Measurements from ENCODE around the gene TENM3.

Gene TENM3

DNA sequence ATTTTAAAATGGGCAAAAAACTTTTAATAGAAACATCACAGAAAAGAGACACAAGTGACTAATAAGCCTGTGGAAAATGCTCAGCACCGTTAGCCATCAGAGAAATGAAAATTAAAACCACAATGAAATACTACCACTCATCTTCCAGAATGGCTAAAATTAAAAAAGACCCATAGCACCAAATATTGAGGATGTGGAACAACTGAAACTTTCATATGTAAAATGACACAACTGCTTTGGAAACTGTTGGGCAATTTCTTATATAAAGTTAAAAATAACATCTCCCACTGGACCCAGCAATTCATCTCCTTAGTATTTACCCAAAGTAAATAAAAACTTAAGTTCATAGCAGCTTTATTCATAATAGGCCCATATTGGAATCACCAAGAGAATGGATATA lies 94.2 kb downstream of the TENM3 start:
- Histone ChIP-seq H3K36me3 (ENCODE audit: control insufficient read depth, low read length) (no peaks in the 10 kb centered on the region), H3K27ac (ENCODE audit: low read depth, low read length) (no peak overlapping the region), H3K79me2 (ENCODE audit: control insufficient read depth, low read length) (no peaks in the 10 kb centered on the region), H4K20me1 (ENCODE audit: control insufficient read depth, insufficient read depth, low read depth, low read length) (no peaks in the 10 kb centered on the region), H3K4me1 (ENCODE audit: control insufficient read depth, low read length) (no peaks in the 10 kb centered on the region), H3F3A (ENCODE audit: control insufficient read depth, insufficient read depth) (no peaks in the 10 kb centered on the region), H3K9me2 (replicated peaks; ENCODE audit: control insufficient read depth, low read length) (no peaks in the 10 kb centered on the region), H3K27me3 (ENCODE audit: control insufficient read depth, low read length) (no peaks in the 10 kb centered on the region), H3K4me2 (ENCODE audit: low read length) (no peak overlapping the region), H3K4me3 (ENCODE audit: low read length) (no peak overlapping the region), H3K9me3 (ENCODE audit: control insufficient read depth, insufficient read depth, low read length) (no peaks in the 10 kb centered on the region)
- no peak for TF ChIP-seq EZH2phosphoT487 (IDR thresholded peaks at IDR 0.05; ENCODE audit: borderline replicate concordance, low read length)
- TF ChIP-seq, protein P1, sequence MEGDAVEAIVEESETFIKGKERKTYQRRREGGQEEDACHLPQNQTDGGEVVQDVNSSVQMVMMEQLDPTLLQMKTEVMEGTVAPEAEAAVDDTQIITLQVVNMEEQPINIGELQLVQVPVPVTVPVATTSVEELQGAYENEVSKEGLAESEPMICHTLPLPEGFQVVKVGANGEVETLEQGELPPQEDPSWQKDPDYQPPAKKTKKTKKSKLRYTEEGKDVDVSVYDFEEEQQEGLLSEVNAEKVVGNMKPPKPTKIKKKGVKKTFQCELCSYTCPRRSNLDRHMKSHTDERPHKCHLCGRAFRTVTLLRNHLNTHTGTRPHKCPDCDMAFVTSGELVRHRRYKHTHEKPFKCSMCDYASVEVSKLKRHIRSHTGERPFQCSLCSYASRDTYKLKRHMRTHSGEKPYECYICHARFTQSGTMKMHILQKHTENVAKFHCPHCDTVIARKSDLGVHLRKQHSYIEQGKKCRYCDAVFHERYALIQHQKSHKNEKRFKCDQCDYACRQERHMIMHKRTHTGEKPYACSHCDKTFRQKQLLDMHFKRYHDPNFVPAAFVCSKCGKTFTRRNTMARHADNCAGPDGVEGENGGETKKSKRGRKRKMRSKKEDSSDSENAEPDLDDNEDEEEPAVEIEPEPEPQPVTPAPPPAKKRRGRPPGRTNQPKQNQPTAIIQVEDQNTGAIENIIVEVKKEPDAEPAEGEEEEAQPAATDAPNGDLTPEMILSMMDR (IDR thresholded peaks at IDR 0.05; ENCODE audit: low read depth, low read length, poor library complexity, severe bottlenecking) = no peak

DNA sequence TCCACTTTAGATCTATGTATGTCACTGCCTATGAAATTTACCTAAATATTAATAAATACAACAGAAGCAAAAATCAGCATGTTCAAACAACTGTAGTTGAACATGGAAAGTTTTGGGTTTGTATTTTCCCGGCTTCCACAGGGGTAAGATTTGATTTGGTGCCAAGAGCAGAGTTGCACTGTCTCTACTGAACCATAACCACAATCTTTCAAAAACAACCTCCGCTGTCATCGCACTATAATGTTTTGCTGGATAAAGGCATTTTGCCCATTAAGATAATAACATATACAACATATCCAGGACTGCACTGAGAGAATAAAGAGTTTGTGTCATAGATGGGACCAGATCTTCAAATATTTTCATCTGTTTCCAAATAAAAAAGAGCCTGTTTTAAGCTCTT lies 94.9 kb downstream of the TENM3 start:
- Histone ChIP-seq H3K27ac (ENCODE audit: low read depth, low read length) (no peak overlapping the region), H3K9me3 (ENCODE audit: control insufficient read depth, insufficient read depth, low read length) (no peaks in the 10 kb centered on the region), H3K79me2 (ENCODE audit: control insufficient read depth, low read length) (no peaks in the 10 kb centered on the region), H3K36me3 (ENCODE audit: control insufficient read depth, low read length) (no peaks in the 10 kb centered on the region), H4K20me1 (ENCODE audit: control insufficient read depth, insufficient read depth, low read depth, low read length) (no peaks in the 10 kb centered on the region), H3F3A (ENCODE audit: control insufficient read depth, insufficient read depth) (no peaks in the 10 kb centered on the region), H3K4me2 (ENCODE audit: low read length) (no peak overlapping the region), H3K4me3 (ENCODE audit: low read length) (no peak overlapping the region), H3K9me2 (replicated peaks; ENCODE audit: control insufficient read depth, low read length) (no peaks in the 10 kb centered on the region), H3K27me3 (ENCODE audit: control insufficient read depth, low read length) (no peaks in the 10 kb centered on the region), H3K4me1 (ENCODE audit: control insufficient read depth, low read length) (no peaks in the 10 kb centered on the region)
- TF ChIP-seq, protein P1 (IDR thresholded peaks at IDR 0.05; ENCODE audit: low read depth, low read length, poor library complexity, severe bottlenecking) = no peak
- TF ChIP-seq EZH2phosphoT487 (IDR thresholded peaks at IDR 0.05; ENCODE audit: borderline replicate concordance, low read length) = no peak

DNA sequence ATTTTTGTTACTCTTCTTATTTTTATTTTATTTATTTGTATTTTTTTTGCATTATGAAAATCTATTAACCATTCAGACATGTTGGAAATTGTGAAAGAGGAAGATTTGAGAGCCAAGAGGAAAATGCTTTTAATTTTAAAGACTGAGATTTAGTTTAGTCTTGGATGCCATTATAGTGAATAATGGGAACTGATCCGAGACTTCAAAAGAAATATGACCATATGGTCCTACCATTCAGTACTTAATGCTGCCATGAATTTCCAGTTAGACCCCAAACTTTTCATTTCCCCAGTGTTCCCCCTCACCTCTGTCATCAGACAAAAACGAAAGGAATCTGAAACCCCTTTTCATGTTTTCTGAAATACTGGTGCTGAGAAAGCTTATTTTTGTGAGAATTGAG lies 95.5 kb downstream of the TENM3 start:
- no peak overlapping the region for H3K27ac ChIP-seq (ENCODE audit: low read depth, low read length)
- no peak overlapping the region for H3K4me3 ChIP-seq (ENCODE audit: low read length)
- no peaks in the 10 kb centered on the region for H3K27me3 ChIP-seq (ENCODE audit: control insufficient read depth, low read length)
- no peak overlapping the region for H3K4me2 ChIP-seq (ENCODE audit: low read length)
- no peaks in the 10 kb centered on the region for H3K9me3 ChIP-seq (ENCODE audit: control insufficient read depth, insufficient read depth, low read length)
- no peaks in the 10 kb centered on the region for H4K20me1 ChIP-seq (ENCODE audit: control insufficient read depth, insufficient read depth, low read depth, low read length)
- no peaks in the 10 kb centered on the region for H3K36me3 ChIP-seq (ENCODE audit: control insufficient read depth, low read length)
- TF ChIP-seq, protein P1 (IDR thresholded peaks at IDR 0.05; ENCODE audit: low read depth, low read length, poor library complexity, severe bottlenecking) = no peak
- no peak for TF ChIP-seq EZH2phosphoT487 (IDR thresholded peaks at IDR 0.05; ENCODE audit: borderline replicate concordance, low read length)
- H3K4me1 ChIP-seq (ENCODE audit: control insufficient read depth, low read length) = no peaks in the 10 kb centered on the region
- H3K9me2 ChIP-seq (replicated peaks; ENCODE audit: control insufficient read depth, low read length) = no peaks in the 10 kb centered on the region
- H3K79me2 ChIP-seq (ENCODE audit: control insufficient read depth, low read length) = no peaks in the 10 kb centered on the region
- no peaks in the 10 kb centered on the region for H3F3A ChIP-seq (ENCODE audit: control insufficient read depth, insufficient read depth)

DNA sequence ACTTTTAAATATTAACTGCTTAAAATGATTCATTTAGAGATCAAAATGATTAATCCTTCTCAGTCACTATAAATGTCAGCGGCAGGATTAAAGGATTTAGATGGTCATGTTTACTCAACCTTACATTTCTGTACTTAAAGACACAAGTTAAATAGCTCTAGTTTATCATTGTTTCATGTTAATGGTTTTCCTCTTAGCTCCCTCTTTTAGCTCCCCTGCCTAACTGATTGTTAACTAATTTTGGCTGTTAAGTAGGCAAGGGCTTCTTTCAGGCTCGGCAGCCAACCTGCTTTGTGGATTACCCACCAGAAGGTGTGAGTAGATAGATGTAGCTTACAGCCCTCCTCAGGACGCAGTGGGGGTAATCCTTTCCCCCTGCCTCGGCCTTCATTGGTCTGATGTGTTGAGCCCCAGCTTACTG lies 96.0 kb downstream of the TENM3 start:
- Histone ChIP-seq H3F3A (ENCODE audit: control insufficient read depth, insufficient read depth) (no peaks in the 10 kb centered on the region), H3K4me3 (ENCODE audit: low read length) (no peak overlapping the region), H3K9me3 (ENCODE audit: control insufficient read depth, insufficient read depth, low read length) (no peaks in the 10 kb centered on the region), H4K20me1 (ENCODE audit: control insufficient read depth, insufficient read depth, low read depth, low read length) (no peaks in the 10 kb centered on the region), H3K4me1 (ENCODE audit: control insufficient read depth, low read length) (no peaks in the 10 kb centered on the region), H3K4me2 (ENCODE audit: low read length) (no peak overlapping the region), H3K79me2 (ENCODE audit: control insufficient read depth, low read length) (no peaks in the 10 kb centered on the region), H3K27ac (ENCODE audit: low read depth, low read length) (no peak overlapping the region), H3K9me2 (replicated peaks; ENCODE audit: control insufficient read depth, low read length) (no peaks in the 10 kb centered on the region), H3K27me3 (ENCODE audit: control insufficient read depth, low read length) (no peaks in the 10 kb centered on the region), H3K36me3 (ENCODE audit: control insufficient read depth, low read length) (no peaks in the 10 kb centered on the region)
- TF ChIP-seq, protein P1 (IDR thresholded peaks at IDR 0.05; ENCODE audit: low read depth, low read length, poor library complexity, severe bottlenecking) = no peak
- no peak for TF ChIP-seq EZH2phosphoT487 (IDR thresholded peaks at IDR 0.05; ENCODE audit: borderline replicate concordance, low read length)
